Measurements from ENCODE around the gene NAV2.
"Not testable (repeated sequence)": the region's sequence is repeated elsewhere in the genome, so short reads cannot be mapped to it uniquely, and the experiment has no call there.

NAV2 gene

GRCh38 chr11:20006618-20007017 is 294.0 kb downstream of the NAV2 start:
- not testable (repeated sequence) for DNase-seq (ENCODE audit: low read depth)

GRCh38 chr11:20007386-20007785 is 294.7 kb downstream of the NAV2 start:
- no peak for DNase-seq (ENCODE audit: low read depth)

GRCh38 chr11:20008190-20008870 is 295.7 kb downstream of the NAV2 start:
- no peak for DNase-seq (ENCODE audit: low read depth)

GRCh38 chr11:20008871-20009644 is 296.4 kb downstream of the NAV2 start:
- no peak for DNase-seq (ENCODE audit: low read depth)

- no peak for DNase-seq (ENCODE audit: low read depth)
Observed at GRCh38 chr11:20010156-20010850, 297.7 kb downstream of the NAV2 start.

GRCh38 chr11:20010851-20011225 is 298.2 kb downstream of the NAV2 start:
- no peak for DNase-seq (ENCODE audit: low read depth)

GRCh38 chr11:20011307-20011951 is 298.8 kb downstream of the NAV2 start:
- DNase-seq (ENCODE audit: low read depth): no peak

- no peak for DNase-seq (ENCODE audit: low read depth)
Observed at GRCh38 chr11:20013346-20014066, 300.9 kb downstream of the NAV2 start.

- no peak for DNase-seq (ENCODE audit: low read depth)
Observed at GRCh38 chr11:20014067-20014402, 301.4 kb downstream of the NAV2 start.

GRCh38 chr11:20015101-20015500 is 302.5 kb downstream of the NAV2 start:
- DNase-seq (ENCODE audit: low read depth): no peak

GRCh38 chr11:20015529-20016427 is 303.1 kb downstream of the NAV2 start:
- no peak for DNase-seq (ENCODE audit: low read depth)

- DNase-seq (ENCODE audit: low read depth): no peak
Observed at GRCh38 chr11:20016526-20016925, 303.9 kb downstream of the NAV2 start.

GRCh38 chr11:20017320-20017719 is 304.7 kb downstream of the NAV2 start:
- DNase-seq (ENCODE audit: low read depth): no peak

GRCh38 chr11:20020198-20020597 is 307.6 kb downstream of the NAV2 start:
- DNase-seq (ENCODE audit: low read depth): no peak

GRCh38 chr11:20020716-20021115 is 308.1 kb downstream of the NAV2 start:
- no peak for DNase-seq (ENCODE audit: low read depth)

GRCh38 chr11:20021212-20021611 is 308.6 kb downstream of the NAV2 start:
- DNase-seq (ENCODE audit: low read depth): no peak

- DNase-seq (ENCODE audit: low read depth): no peak
Observed at GRCh38 chr11:20021771-20022362, 309.2 kb downstream of the NAV2 start.

- DNase-seq (ENCODE audit: low read depth): no peak
Observed at GRCh38 chr11:20022363-20023081, 309.9 kb downstream of the NAV2 start.

- no peak for DNase-seq (ENCODE audit: low read depth)
Observed at GRCh38 chr11:20023082-20023426, 310.4 kb downstream of the NAV2 start.
